Uterus (tissue), 2 donors: ENCODE results near the gene RANBP10.

ENCODE experiments used
- POLR2A ChIP-seq, 2 donors: fragments of 450-650 bp; IDR thresholded peaks; one replicate each; pipeline ENCODE4 v1.6.1; 2016; ENCODE audit warnings: antibody characterized with exemption in 2 of 2, mild to moderate bottlenecking in 1 of 2, moderate library complexity in 1 of 2
- TF ChIP-seq, protein P1 (sequence below), 4 experiments: fragments of 200-600 bp in 2 of 4; fragments of 450-650 bp in 2 of 4; sonication (generic) in 2 of 4; IDR thresholded peaks; one replicate each; pipeline ENCODE4 v1.5.1; 2016 to 2019; ENCODE audit warnings: antibody characterized with exemption in 4 of 4, mild to moderate bottlenecking in 2 of 4, moderate library complexity in 1 of 4

GRCh38 chr16:67820608-67821259, 14.4 kb upstream of the RANBP10 start:
- no peak for TF ChIP-seq POLR2A (IDR thresholded peaks at IDR 0.05)
- TF ChIP-seq, protein P1, sequence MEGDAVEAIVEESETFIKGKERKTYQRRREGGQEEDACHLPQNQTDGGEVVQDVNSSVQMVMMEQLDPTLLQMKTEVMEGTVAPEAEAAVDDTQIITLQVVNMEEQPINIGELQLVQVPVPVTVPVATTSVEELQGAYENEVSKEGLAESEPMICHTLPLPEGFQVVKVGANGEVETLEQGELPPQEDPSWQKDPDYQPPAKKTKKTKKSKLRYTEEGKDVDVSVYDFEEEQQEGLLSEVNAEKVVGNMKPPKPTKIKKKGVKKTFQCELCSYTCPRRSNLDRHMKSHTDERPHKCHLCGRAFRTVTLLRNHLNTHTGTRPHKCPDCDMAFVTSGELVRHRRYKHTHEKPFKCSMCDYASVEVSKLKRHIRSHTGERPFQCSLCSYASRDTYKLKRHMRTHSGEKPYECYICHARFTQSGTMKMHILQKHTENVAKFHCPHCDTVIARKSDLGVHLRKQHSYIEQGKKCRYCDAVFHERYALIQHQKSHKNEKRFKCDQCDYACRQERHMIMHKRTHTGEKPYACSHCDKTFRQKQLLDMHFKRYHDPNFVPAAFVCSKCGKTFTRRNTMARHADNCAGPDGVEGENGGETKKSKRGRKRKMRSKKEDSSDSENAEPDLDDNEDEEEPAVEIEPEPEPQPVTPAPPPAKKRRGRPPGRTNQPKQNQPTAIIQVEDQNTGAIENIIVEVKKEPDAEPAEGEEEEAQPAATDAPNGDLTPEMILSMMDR (IDR thresholded peaks at IDR 0.05) = no peak
